HT1080 (cell line): ENCODE measurements around the gene ITGA2B. TPM values are rescaled to one million over a fixed set of nuclear protein-coding genes. Genes with fewer than 3 reads are reported as not detected.
"Not testable (repeated sequence)": the region's sequence is repeated elsewhere in the genome, so short reads cannot be mapped to it uniquely, and the experiment has no call there.

Experiments
- DNase-seq: peaks from one replicate; pipeline ENCODE4 v3.0.0-alpha.2; 2015; ENCODE audit warnings: low read depth
- total RNA-seq: library from RNA; depleted of rRNA; stranded (reverse); fragments of >200 nt; shearing (Covaris generic); gene quantifications from 2 replicates; pipeline ENCODE4 v1.2.3, GENCODE V29; 2014

Gene ITGA2B
- total RNA-seq, 1 experiment from 2014 or later, result not detected

DNA sequence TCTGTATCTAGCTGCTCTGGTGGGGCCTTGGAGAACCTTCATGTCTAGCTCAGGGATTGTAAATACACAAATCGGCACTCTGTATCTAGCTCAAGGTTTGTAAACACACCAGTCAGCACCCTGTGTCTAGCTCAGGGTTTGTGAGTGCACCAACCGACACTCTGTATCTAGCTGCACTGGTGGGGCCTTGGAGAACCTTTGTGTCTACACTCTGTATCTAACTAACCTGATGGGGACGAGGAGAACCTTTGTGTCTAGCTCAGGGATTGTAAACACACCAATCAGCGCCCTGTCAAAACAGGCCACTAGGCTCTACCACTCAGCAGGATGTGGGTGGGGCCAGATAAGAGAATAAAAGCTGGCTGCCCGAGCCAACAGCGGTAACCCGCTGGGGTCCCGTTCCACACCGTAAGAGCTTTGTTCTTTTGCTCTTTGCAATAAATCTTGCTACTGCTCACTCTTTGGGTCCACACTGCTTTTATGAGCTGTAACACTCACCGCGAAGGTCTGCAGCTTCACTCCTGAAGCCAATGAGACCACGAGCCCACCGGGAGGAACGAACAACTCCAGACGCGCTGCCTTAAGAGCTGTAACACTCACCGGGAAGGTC, 19.9 kb downstream of the ITGA2B start:
- DNase-seq, result not testable (repeated sequence)

GRCh38 chr17:44368391-44369243, 20.8 kb downstream of the ITGA2B start:
- DNase-seq, result not testable (repeated sequence)

DNA sequence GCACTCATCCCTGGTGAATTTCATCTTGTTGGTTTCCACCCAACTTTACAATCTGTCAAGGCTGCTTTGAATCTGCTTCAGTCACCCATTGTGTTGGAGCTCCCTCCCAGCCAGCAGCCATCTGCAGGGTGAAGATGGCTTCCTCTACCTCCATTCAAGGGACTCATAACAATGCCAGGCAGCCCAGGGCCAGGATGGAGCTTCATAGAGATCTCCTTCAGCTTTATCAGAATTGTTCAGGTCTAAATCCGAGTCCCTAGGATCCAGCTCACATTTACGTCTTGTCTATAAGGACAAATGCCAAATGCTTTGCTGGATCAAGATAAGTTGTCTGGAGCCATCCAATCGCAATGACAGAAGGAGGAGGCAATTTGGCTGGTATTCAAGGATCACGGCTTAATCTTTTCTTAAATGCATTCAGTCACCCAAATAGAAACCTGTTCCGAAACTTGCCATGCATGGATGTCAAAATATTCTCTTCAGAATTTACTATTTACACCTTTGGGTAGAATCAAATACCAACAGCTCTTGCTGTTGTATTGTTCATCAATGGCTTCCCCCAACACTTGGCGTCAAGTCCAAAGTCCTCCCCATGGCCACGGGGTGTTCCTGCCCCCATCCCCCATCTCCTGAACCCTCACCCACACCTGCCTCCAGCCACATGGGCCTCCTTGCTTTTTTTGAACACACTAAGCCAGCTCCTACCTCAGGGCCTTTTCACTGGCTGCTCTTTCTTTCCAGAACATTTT, 22.0 kb downstream of the ITGA2B start:
- DNase-seq, result no peak

DNA sequence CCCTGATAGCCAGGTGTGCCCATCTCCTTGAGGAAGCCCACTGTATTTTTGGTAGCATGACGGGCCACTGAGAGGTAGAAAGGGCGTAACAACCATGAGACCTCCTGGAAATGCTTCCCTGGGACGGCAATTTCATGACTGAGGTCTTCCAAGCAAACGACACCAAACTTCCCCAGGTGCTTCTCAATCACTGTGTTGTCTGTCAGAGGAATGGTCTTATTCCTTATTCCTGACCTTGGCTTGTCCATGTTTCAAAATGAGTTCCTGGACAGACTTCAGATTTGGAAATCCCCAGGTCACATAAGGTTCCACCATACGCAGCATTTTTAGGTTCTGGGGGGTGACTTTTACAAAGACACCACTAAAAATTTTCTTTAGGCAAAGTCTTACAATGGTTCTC, 24.4 kb downstream of the ITGA2B start:
- not testable (repeated sequence) for DNase-seq

GRCh38 chr17:44363613-44364159, 25.8 kb downstream of the ITGA2B start, which contains the start of gene FAM171A2:
Gene FAM171A2, minus strand, starts transcription at chr17:44363853. Its CDS starts 139 bp downstream, at chr17:44363714.
- DNase-seq, result no peak

GRCh38 chr17:44362949-44363612, 26.4 kb downstream of the ITGA2B start:
- DNase-seq, result no peak

DNA sequence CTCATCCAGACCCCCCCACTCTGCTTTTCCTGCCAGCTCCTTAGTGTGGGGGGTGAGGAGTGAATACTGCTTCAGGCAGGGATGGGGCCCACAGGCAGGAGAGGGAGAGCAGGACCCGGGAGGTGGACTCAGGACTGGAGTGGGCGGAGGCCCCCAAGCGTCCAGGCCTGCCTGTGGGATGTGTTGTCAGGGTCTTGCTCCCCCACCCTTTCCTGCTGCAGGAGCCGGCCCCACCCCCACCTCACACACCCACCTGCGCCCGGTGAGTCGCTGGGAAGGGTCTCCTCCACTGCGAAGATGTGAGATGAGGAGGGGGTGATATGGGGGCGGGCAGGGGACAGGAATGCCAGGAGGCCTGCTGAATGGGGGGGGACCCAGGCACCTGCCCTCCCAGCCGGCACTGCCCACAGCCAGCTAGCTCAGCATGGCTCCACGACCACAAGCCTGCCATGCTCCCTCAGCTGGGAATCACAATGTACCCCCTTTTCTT, 26.9 kb downstream of the ITGA2B start:
- DNase-seq, result no peak

DNA sequence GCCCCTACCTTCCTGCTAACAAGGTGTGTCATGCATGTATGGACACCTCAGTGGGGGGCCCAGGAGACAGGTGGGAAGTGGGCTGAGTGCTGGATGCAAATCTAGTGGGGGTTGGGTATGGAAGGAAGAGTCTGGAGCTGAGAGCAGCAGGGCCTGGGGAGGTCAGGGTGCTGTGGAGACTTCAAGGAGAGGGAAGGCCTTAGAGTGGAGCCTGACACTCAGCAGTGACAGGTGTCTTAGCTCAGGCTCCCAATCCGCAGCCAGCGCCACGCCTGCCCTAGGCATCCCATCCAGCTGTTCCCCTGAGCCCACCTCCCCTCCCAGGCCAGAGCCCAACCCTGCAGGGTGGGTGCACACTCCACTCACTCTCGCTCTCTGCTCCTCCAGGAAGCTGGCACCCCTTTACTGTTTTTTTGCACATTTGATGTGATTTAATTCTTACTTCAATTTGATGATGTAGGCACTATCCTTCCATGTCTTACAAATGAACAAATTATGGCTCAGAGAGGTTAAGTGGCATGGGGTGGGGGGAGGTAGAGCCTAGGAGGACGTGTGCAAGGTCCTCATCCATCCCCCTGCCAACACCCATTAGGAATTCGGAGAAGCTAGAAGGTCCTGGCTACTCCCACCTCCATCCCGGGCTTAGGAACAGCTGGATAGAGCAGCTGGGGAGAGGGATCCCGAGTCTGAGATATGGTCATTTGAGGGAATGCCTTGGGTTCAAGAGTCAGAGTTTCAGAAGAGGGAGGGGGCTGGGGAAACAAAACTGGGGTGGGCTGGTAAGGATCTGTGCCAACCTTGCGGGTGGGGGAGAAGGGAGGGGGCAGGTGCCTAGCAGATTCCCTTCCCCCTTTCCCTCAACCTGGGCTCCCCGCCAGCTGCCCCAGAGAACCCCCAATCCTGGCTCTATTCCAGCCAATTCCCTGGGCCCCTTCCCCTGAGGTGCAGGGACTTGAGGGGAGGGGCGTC, 27.9 kb downstream of the ITGA2B start:
- DNase-seq, result no peak

GRCh38 chr17:44360826-44361225, 28.6 kb downstream of the ITGA2B start:
- no peak for DNase-seq

- no peak for DNase-seq
Measured at GRCh38 chr17:44360144-44360533, 29.3 kb downstream of the ITGA2B start.

- no peak for DNase-seq
Measured at GRCh38 chr17:44359458-44360143, 29.8 kb downstream of the ITGA2B start.

DNA sequence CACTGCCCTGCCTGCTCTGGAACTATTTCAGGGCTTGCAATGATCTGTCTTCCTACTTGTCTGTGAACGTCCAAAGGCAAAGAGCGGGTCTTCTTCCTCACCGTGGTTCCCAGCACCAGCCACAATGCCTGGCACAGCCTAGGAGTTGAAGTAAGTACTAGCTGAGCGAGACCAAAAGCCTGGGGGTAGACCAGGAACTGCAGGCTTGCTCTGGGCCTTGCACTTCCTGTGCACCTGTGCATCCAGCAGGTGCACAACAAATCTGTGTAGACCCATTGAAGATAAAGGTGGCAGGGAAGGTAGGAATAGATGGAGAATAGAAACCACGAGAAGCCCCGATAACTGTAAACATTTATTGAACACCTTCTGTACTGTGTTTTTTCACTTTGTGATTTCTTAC, 30.4 kb downstream of the ITGA2B start:
- no peak for DNase-seq

- DNase-seq, result no peak
Measured at GRCh38 chr17:44358066-44358465, 31.4 kb downstream of the ITGA2B start.

DNA sequence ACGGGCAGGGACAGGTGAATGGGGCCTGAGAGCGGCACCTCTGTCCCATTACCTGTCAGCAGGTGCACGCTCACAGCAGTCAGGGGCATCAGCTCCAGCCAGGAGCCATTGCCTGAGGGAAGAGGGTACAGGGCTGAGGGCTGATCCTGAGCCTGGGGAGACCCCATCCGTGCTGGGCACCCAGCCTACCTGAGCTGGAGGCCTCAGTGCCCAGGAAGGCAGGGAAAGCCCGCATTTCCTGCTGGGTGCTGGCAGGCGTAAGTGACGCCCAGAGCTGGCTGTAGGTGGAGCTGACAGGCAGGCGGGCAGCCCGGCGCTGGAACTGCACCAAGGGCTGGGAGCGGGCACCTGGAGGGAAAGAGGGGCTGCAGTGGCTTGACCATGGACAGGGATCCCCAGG, 33.2 kb downstream of the ITGA2B start:
- DNase-seq, result no peak

- no peak for DNase-seq
Measured at GRCh38 chr17:44355642-44356099, 33.8 kb downstream of the ITGA2B start.

- DNase-seq, result no peak
Measured at GRCh38 chr17:44354582-44355561, 34.6 kb downstream of the ITGA2B start.

GRCh38 chr17:44353672-44354331, 35.6 kb downstream of the ITGA2B start:
- no peak for DNase-seq
